HG02970 (cell line): Measurements from ENCODE around the gene WWC2.
"Not testable (repeated sequence)": the region's sequence is repeated elsewhere in the genome, so short reads cannot be mapped to it uniquely, and the experiment has no call there.

Experiments used
- ATAC-seq: cut with Tn5 transposase; IDR thresholded peaks from one replicate; pipeline ENCODE4 v1.9.1; 2021; ENCODE audit warnings: mild to moderate bottlenecking, moderate library complexity, moderate number of reproducible peaks; ENCODE audit not compliant: unreplicated experiment, low FRiP score

WWC2 gene

DNA sequence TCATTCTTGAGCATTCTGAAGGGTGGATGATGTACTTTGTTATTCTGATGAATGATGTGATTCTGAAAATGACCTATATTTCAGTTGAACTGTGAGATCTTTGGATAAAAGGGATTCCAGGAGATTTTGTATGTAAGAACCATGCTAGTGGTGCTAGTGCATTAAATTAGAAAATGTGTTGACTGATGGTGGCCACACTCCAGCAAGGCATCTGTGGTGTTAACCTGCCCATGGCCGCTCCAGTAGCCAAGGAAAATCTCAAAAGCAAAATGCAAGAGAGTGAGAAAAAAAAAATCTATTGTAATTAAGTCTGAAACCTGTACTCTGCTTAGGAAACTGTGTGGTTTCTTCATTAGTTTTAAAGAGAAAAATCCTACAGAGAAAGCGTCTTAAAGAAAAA lies 93.5 kb downstream of the WWC2 start:
- ATAC-seq: no peak

- ATAC-seq: not testable (repeated sequence)
Measured at GRCh38 chr4:183193730-183194338, 94.8 kb downstream of the WWC2 start.

DNA sequence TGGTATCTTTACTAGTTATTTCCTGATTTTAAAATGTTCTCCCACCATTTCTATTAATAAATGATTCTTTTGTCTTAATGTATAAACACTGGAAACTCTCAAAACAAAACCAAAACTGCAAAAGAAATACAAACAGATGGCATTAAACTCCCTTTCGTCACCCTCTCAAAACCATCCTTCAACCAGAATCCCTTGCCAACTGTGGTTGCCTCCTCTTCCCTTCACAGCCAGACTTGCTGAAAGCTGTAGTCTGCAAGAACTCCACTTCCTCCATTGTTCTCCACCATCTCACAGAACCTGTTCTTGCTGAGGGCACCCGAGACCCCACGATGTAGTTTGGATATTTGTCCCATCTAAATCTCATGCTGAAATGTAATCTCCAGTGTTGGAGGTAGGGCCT lies 96.5 kb downstream of the WWC2 start:
- no peak for ATAC-seq

GRCh38 chr4:183197140-183197539 lies 98.1 kb downstream of the WWC2 start:
- no peak for ATAC-seq

- no peak for ATAC-seq
Measured at GRCh38 chr4:183200453-183200852, 101.4 kb downstream of the WWC2 start.

DNA sequence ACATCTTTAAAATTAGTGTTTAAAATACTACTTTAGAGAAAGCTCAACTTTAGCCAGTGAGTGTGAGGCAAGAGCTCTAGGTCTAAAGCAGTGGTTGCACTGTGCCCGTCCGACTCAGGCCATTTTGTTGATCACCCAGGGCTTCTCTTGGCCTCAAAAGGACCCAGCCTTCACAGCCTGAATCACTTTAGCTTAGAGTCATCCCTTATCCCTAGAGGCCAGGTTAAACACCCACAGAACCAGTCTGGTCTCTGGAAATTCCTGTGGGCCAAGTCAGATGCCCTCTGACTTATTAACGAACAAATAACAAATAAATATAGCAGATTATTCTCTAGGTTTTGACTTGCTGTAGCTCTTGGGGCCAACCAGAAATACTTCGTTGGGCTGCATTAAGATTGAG lies 102.3 kb downstream of the WWC2 start:
- ATAC-seq: no peak

GRCh38 chr4:183202523-183202922 lies 103.5 kb downstream of the WWC2 start:
- no peak for ATAC-seq

DNA sequence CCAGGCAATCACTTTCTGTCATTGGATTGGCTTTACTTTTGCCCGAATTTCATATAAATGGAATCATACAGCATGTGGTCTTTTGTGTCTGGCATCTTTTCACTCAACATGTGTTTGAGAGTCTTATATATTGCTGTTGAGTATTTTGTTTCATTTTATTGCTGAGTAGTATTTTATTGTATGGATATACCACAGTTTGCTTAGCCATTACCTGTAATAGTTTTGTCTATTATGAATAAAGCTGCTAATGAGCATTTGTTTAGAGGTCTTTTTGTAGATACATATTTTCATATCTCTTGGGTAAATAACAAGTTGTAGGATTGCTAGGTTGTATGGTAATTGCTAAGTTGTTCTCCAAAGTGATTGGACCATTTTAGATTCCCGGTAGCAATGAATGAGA lies 105.7 kb downstream of the WWC2 start:
- ATAC-seq: no peak

DNA sequence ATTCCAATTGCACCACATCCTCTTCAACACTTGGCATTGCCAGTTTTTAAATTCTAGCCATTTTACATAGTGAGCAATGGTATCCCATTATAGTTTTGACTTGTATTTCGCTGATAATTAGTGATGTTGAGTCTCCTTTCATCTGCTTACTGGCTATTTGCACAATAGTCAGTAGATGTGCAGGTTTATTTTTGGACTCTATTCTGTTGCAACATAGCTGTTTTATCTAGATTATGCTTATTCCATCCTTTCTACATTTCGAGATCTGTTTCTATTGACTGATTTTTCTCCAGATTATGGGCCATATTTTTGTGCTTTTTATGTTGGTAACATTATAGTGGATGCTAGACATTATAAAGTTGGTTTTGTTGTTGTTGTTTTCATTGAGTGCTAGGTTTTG lies 106.1 kb downstream of the WWC2 start:
- ATAC-seq: no peak

GRCh38 chr4:183205709-183206108 lies 106.7 kb downstream of the WWC2 start:
- ATAC-seq: no peak

- ATAC-seq: no peak
Measured at GRCh38 chr4:183211533-183211932, 112.5 kb downstream of the WWC2 start.

DNA sequence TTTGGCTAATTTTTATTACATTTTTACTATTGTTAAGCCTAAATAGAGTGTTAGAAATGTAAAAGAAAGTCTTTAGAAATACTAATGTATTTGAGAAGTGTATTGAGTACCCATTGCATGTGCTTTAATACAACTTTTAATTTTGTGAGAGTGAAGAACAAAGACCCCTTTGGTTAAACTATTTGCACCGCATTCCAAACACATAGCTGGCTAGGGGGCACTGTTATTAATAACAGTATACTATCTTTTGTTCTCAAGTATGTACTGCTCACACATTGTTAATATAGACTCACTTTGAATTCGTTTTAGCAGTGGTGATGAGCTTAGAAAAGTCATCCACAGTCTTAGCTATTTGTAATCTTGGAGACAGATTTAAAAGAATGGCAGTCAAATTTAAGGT lies 114.9 kb downstream of the WWC2 start:
- ATAC-seq: no peak

DNA sequence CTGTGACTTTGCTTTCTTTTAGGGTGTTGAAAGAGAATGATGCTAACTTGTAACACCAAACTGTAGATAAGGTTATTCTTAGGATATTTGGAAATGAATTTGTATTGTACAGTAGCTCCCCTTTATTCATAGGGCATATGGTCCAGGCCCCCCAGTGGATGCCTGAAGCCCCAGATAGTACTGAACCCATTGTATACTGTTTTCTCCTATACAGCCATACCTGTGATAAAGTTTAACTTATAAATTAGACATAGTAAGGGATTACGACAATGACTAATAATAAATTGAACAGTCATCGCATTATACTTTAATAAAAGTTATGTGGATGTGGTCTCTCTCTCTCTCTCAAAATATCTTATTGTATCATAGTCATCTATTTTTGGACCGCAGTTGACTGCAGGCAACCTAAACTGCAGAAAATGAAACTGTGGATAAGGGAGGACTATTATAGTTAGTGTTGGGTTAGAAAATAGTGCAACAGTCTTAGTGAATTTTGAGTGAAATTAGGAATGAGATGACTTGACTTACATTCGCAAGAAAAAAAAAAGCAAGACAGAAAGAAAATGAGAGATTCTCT lies 115.9 kb downstream of the WWC2 start:
- no peak for ATAC-seq

GRCh38 chr4:183220236-183220635 lies 121.2 kb downstream of the WWC2 start:
- no peak for ATAC-seq

DNA sequence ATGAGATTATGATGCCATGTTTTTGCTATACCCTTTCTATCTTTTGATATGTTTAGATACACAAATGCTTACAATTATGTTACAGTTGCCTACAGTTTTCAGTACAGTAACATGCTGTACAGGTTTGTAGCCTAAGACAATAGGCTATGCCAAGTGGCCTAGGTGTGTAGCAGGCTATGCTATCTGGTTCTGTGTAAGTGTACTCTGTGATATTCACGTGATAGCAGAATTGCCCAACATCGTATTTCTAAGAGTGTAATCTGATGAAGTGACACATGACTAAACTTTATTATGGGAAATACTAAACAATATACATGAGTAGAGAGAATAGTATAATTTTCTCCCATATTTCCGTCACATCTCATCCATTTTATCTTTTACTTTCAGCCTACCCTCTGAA lies 124.0 kb downstream of the WWC2 start:
- no peak for ATAC-seq

DNA sequence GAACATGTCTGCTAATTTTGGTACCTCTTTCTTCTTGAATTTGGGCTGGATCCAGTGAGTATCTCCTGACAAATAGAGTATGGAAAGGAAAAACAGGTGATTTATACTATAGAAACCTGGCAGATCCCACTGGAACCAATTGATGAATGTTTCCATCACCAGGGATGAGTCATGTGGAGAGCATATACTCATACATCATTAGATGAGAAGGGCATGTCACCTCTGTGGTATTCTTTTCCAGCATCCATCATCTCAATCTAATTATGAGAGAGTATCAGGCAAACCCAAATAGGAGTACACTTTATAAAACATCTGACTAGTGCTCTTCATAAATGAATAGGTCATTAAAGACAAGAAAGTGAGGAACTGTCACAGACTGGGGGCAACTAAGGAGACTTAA lies 130.3 kb downstream of the WWC2 start:
- no peak for ATAC-seq

DNA sequence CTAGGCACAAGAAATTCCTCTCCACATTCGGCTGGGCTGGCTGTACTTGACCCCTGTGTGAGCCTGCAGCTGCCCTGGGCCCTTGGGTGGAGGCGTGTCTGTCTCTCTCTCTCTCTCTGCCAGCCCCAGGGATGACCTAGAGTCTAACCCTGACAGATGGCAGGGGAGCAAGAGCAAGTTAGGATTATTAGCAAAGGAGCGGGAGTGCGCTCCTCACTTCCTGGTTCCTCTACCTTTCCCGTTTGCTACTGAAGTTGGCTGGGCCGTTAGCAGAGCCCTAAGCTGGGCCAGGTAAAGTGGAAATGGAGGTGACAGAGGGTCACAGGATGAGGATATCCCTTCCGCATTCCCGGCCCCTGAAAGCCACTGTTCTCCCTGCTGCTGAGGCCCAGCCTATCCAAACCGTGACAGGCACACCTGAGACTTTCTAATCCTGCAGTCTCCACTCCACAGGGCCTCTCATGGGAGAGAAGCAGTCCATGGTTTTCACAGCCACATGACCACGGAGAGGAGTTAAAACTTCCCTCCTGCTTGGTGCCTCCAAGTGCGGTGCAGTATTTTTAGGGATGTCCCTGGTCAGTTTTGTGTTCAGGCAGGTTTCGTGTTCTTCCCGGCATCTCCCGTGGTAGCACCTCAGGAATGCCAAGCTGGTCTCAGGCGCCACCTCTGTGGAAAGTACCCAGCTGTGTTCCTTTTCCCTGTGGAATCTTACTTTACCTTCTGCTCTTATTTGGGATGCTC lies 141.7 kb downstream of the WWC2 start:
- no peak for ATAC-seq

DNA sequence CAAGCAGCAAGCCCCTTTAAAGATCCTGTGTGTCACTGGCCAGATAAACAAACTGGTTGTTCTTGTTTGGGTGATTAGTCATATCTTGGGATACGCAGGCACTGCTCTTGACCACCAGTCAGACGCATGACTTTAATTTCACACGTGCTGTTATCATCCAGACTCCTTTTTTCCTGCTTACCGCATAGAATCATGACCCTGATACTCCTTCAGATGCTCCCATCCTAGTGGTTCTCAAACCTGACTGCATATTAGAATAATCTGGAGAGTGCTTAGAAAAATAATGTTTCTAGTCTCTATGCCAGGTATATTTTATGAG lies 142.2 kb downstream of the WWC2 start:
- ATAC-seq: no peak

DNA sequence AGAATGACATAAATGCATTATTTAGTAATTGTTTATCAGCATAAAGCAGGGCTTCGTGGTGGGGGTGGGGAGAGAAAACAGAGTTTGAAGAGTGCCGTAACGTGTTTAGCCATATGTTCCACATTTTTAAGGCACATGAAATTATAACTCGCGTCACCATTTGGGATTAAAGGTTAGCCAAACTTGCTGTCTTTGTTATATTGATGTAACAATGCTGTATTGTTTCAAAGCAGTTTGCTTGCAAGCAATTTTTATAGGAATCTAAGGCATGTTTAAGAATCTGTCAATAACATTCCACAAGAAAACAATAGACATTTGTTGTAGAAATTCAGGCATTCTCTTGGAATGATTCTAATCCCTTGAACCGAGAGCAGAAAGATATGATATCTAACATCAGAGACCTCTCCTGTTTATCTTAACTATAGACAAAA lies 142.7 kb downstream of the WWC2 start:
- no peak for ATAC-seq

GRCh38 chr4:183242291-183242690 lies 143.2 kb downstream of the WWC2 start:
- no peak for ATAC-seq

- no peak for ATAC-seq
Measured at GRCh38 chr4:183244019-183244418, 145.0 kb downstream of the WWC2 start.

DNA sequence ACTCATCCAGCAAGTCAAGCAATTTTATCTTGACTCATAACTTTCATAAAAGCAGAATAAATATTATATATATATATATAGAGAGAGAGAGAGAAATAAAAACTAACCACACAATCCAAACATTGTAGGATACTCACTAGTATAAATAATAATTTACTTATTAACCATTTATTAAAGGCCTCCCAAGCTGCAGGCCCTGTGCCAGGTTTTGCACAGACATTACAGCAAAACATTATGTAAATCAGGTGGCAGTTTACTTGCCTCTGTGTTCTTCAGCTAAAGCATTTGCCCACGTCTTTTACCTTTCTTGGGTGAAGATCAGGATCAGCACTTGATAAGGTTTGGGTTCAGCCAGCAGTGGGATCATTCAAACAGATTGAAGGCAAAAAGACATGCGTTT lies 145.4 kb downstream of the WWC2 start:
- ATAC-seq: no peak
